Thyroid gland (tissue), 4 donors: Measurements from ENCODE around the gene NCBP3. TPM values are rescaled to one million over a fixed set of nuclear protein-coding genes. Genes with fewer than 3 reads are reported as not detected.

Experiments used
- DNase-seq, 2 donors: peaks; one replicate each; pipeline ENCODE4 v3.0.0-alpha.2; 2019
- H3K27ac ChIP-seq, 3 donors: fragments of 200-600 bp; sonication (generic); 1 replicate in 2 of 3; 2 replicates in 1 of 3; pipeline ENCODE4 v1.5.1; 2016 to 2019; ENCODE audit warnings: mild to moderate bottlenecking in 1 of 3, moderate library complexity in 1 of 3
- H3K27me3 ChIP-seq: fragments of 200-600 bp; sonication (generic); one replicate; pipeline ENCODE4 v1.5.1; 2019
- H3K36me3 ChIP-seq, 2 donors: fragments of 200-600 bp; sonication (generic); one replicate each; pipeline ENCODE4 v1.5.1; 2016 to 2019
- H3K4me1 ChIP-seq, 2 donors: fragments of 200-600 bp; sonication (generic); one replicate each; pipeline ENCODE4 v1.5.1; 2017 to 2019
- H3K4me3 ChIP-seq, 3 donors: fragments of 200-600 bp; sonication (generic); replicated peaks in 1 of 3; 1 replicate in 2 of 3; 2 replicates in 1 of 3; pipeline ENCODE4 v1.5.1; 2016; ENCODE audit warnings: mild to moderate bottlenecking in 1 of 3
- H3K9me3 ChIP-seq: fragments of 200-600 bp; sonication (generic); one replicate; pipeline ENCODE4 v1.5.1; 2017
- CTCF ChIP-seq, 6 experiments: fragments of 200-600 bp in 3 of 6; fragments of 450-650 bp in 3 of 6; sonication (generic) in 3 of 6; IDR thresholded peaks; one replicate each; pipeline ENCODE4 v1.5.1; 2016 to 2019; ENCODE audit warnings: antibody characterized with exemption in 6 of 6, mild to moderate bottlenecking in 2 of 6, inconsistent platforms in 1 of 6, moderate library complexity in 1 of 6
- POLR2A ChIP-seq, 2 donors: fragments of 450-650 bp; IDR thresholded peaks; one replicate each; pipeline ENCODE4 v1.6.1; 2017; ENCODE audit warnings: antibody characterized with exemption in 2 of 2, mild to moderate bottlenecking in 2 of 2, moderate library complexity in 1 of 2
- WGBS, 2 donors: methylation state at CpG; one replicate each; pipeline ENCODE4 v1.1.5; 2017; 5-methylcytosine and 5-hydroxymethylcytosine counted together
- intact Hi-C: fragments of 100-400 bp; cut with DNase I; formaldehyde crosslinking; loops from one replicate; pipeline ENCODE4 v1.15.1; 2023
- total RNA-seq, 4 donors: library from RNA; depleted of rRNA; stranded (reverse); fragments of >200 nt; gene quantifications; one replicate each; pipeline ENCODE4 v1.2.3, GENCODE V29; 2016

Gene NCBP3
- total RNA-seq, 4 donors from 2014 or later, result 28.4 to 265 (median 36.1) TPM

- no peak overlapping the region for H3K27ac ChIP-seq
Measured at GRCh38 chr17:3759597-3760216, 86.3 kb downstream of the NCBP3 start.

GRCh38 chr17:3755335-3756030 is 90.6 kb downstream of the NCBP3 start:
- Histone ChIP-seq H3K27me3 (no peaks in the 10 kb centered on the region), H3K27ac (peak overlapping the region in 1 of 3 donors; percentile 33), H3K9me3 (no peaks in the 10 kb centered on the region), H3K4me3 (peak overlapping the region in 2 of 3 donors; percentile 35 to 40), H3K4me1 (peaks cover 0 to 8% of the 10 kb centered on the region in 2 donors), H3K36me3 (no peaks in the 10 kb centered on the region)
- WGBS, 2 donors, result 46 to 59% methylated on average over 16 of the region's 20 CpGs
- no peak for TF ChIP-seq POLR2A (IDR thresholded peaks at IDR 0.05)
- TF ChIP-seq CTCF (IDR thresholded peaks at IDR 0.05), result no peak
- intact Hi-C loops, result no loop called here
- peak in 1 of 2 donors; percentile 10 for DNase-seq

More at GRCh38 chr17:3759597-3760216, 86.3 kb downstream of the NCBP3 start:
- 83 to 87% methylated on average over 6 of the region's 6 CpGs for WGBS, 2 donors
- no peak for DNase-seq
- TF ChIP-seq CTCF (IDR thresholded peaks at IDR 0.05), result no peak
- TF ChIP-seq POLR2A (IDR thresholded peaks at IDR 0.05), result no peak
- no peaks in the 10 kb centered on the region for H3K9me3 ChIP-seq
- H3K4me3 ChIP-seq, result no peak overlapping the region
- H3K27me3 ChIP-seq, result no peaks in the 10 kb centered on the region
- intact Hi-C loops, result no loop called here
- H3K4me1 ChIP-seq, result peaks cover 0 to 5% of the 10 kb centered on the region in 2 donors
- no peaks in the 10 kb centered on the region for H3K36me3 ChIP-seq

- peak in 1 of 2 donors; percentile 78 for TF ChIP-seq POLR2A (IDR thresholded peaks at IDR 0.05)
- TF ChIP-seq CTCF (IDR thresholded peaks at IDR 0.05), result no peak
- Histone ChIP-seq H3K4me1 (peaks cover 0 to 8% of the 10 kb centered on the region in 2 donors), H3K9me3 (no peaks in the 10 kb centered on the region), H3K36me3 (no peaks in the 10 kb centered on the region), H3K4me3 (peak overlapping the region in 2 of 3 donors; percentile 35 to 40), H3K27me3 (no peaks in the 10 kb centered on the region), H3K27ac (peak overlapping the region in 1 of 3 donors; percentile 33)
- 7 to 32% methylated on average over 12 to 40 of the region's 56 CpGs for WGBS, 2 donors
- DNase-seq, result peak; percentile 91 to 95
- intact Hi-C loops, result no loop called here
Measured at GRCh38 chr17:3754458-3755334, 91.3 kb downstream of the NCBP3 start.

- no peaks in the 10 kb centered on the region for H3K27me3 ChIP-seq
- intact Hi-C loops, result no loop called here
Measured at GRCh38 chr17:3754066-3754457, 92.0 kb downstream of the NCBP3 start.

More at GRCh38 chr17:3754066-3754457, 92.0 kb downstream of the NCBP3 start:
- no peak overlapping the region for H3K27ac ChIP-seq
- WGBS, 2 donors, result 80 to 83% methylated on average over 18 of the region's 18 CpGs
- DNase-seq, result no peak
- peaks cover 0 to 8% of the 10 kb centered on the region in 2 donors for H3K4me1 ChIP-seq
- no peaks in the 10 kb centered on the region for H3K36me3 ChIP-seq
- H3K9me3 ChIP-seq, result no peaks in the 10 kb centered on the region
- H3K4me3 ChIP-seq, result no peak overlapping the region
- TF ChIP-seq POLR2A (IDR thresholded peaks at IDR 0.05) (no peak), CTCF (IDR thresholded peaks at IDR 0.05) (no peak)
